NCI-H446 treated with DMSO at 0.1 percent for 48 hours (cell line): ENCODE data around the gene CST1.
"Not testable (repeated sequence)": the region's sequence is repeated elsewhere in the genome, so short reads cannot be mapped to it uniquely, and the experiment has no call there.

ENCODE experiments used
- DNase-seq: peaks from one replicate; lab custom pipeline; 2025; lab: John Stamatoyannopoulos, UW

The CST1 gene

GRCh38 chr20:23754731-23755130 is 4.0 kb upstream of the CST1 start:
- DNase-seq = no peak

- no peak for DNase-seq
Measured at GRCh38 chr20:23753589-23753988, 2.9 kb upstream of the CST1 start.

- no peak for DNase-seq
Measured at GRCh38 chr20:23753194-23753548, 2.4 kb upstream of the CST1 start.

GRCh38 chr20:23752481-23753193 is 1.9 kb upstream of the CST1 start:
- no peak for DNase-seq

GRCh38 chr20:23752019-23752418 is 1.3 kb upstream of the CST1 start:
- no peak for DNase-seq

GRCh38 chr20:23749746-23750145 is 989 bp downstream of the CST1 start:
- no peak for DNase-seq

GRCh38 chr20:23748975-23749374 is 1.8 kb downstream of the CST1 start:
- DNase-seq = not testable (repeated sequence)

- DNase-seq = not testable (repeated sequence)
Measured at GRCh38 chr20:23747551-23747950, 3.2 kb downstream of the CST1 start.

GRCh38 chr20:23747092-23747491 is 3.6 kb downstream of the CST1 start:
- not testable (repeated sequence) for DNase-seq

GRCh38 chr20:23746321-23746720 is 4.4 kb downstream of the CST1 start:
- no peak for DNase-seq

- DNase-seq = no peak
Measured at GRCh38 chr20:23745247-23745646, 5.5 kb downstream of the CST1 start.

- no peak for DNase-seq
Measured at GRCh38 chr20:23744817-23745216, 5.9 kb downstream of the CST1 start.

- not testable (repeated sequence) for DNase-seq
Measured at GRCh38 chr20:23735391-23735790, 15.3 kb downstream of the CST1 start.

- not testable (repeated sequence) for DNase-seq
Measured at GRCh38 chr20:23734949-23735348, 15.8 kb downstream of the CST1 start.

- DNase-seq = not testable (repeated sequence)
Measured at GRCh38 chr20:23734440-23734839, 16.3 kb downstream of the CST1 start.

- no peak for DNase-seq
Measured at GRCh38 chr20:23727016-23727415, 23.7 kb downstream of the CST1 start.

- DNase-seq = no peak
Measured at GRCh38 chr20:23725102-23725501, 25.6 kb downstream of the CST1 start.

GRCh38 chr20:23723659-23724307 is 27.0 kb downstream of the CST1 start:
- DNase-seq = not testable (repeated sequence)

GRCh38 chr20:23722851-23723250 is 27.9 kb downstream of the CST1 start:
- not testable (repeated sequence) for DNase-seq

- DNase-seq = no peak
Measured at GRCh38 chr20:23721962-23722361, 28.8 kb downstream of the CST1 start.

GRCh38 chr20:23719351-23719750 is 31.4 kb downstream of the CST1 start:
- not testable (repeated sequence) for DNase-seq

GRCh38 chr20:23711778-23712177 is 39.0 kb downstream of the CST1 start:
- DNase-seq = not testable (repeated sequence)

- DNase-seq = no peak
Measured at GRCh38 chr20:23710771-23711170, 40.0 kb downstream of the CST1 start.

- DNase-seq = no peak
Measured at GRCh38 chr20:23705895-23706294, 44.8 kb downstream of the CST1 start.
